ENCODE data around the gene ARHGAP15. TPM values are rescaled to one million over a fixed set of nuclear protein-coding genes. Genes with fewer than 3 reads are reported as not detected.

ARHGAP15 gene
- total RNA-seq, 2 experiments from 2014 or later, result 72.1 to 98.4 TPM

- no peak overlapping the region for H3K4me3 ChIP-seq (ENCODE audit: low read depth, low read length, poor library complexity, severe bottlenecking)
- no peaks in the 10 kb centered on the region for H3K9me3 ChIP-seq (ENCODE audit: low read length)
- intact Hi-C loops (cut with micrococcal nuclease; ENCODE audit: unreplicated experiment), result no loop called here
- TF ChIP-seq CTCF (conservative IDR thresholded peaks at IDR 0.05; ENCODE audit: low read length) (no peak), EZH2phosphoT487 (IDR thresholded peaks at IDR 0.05; ENCODE audit: borderline replicate concordance, low read depth, low read length) (no peak)
- H3K36me3 ChIP-seq (ENCODE audit: insufficient read depth, low read length), result no peaks in the 10 kb centered on the region
- DNase-seq (ENCODE audit: low spot score), result no peak
- no peaks in the 10 kb centered on the region for H3K4me1 ChIP-seq (ENCODE audit: insufficient read depth, low read length, poor library complexity, severe bottlenecking)
- no peak overlapping the region for H2AFZ ChIP-seq (ENCODE audit: low read length)
- no peaks in the 10 kb centered on the region for H3K79me2 ChIP-seq (ENCODE audit: insufficient read depth, low read depth, low read length)
- POLR2A ChIA-PET, result interaction anchor here (1.0 to 1.4 kb wide), 3 partner anchors 23 to 98 kb away, joined by 3 to 4 read pairs (median 3); no protein-coding TSS in a partner anchor
- no peaks in the 10 kb centered on the region for H4K20me1 ChIP-seq (ENCODE audit: insufficient read depth, low read length)
- no peaks in the 10 kb centered on the region for H3K9me2 ChIP-seq (ENCODE audit: insufficient read depth, low read length)
- H3K4me2 ChIP-seq (ENCODE audit: low read length), result no peak overlapping the region
- no TSS peak for BruUV-seq (replicated peaks)
- CTCF ChIA-PET (ENCODE audit: unreplicated experiment), result no interaction called here
- H3K27ac ChIP-seq (ENCODE audit: low read depth, low read length, poor library complexity, severe bottlenecking), result no peak overlapping the region
Measured at GRCh38 chr2:143698352-143698751, 569.1 kb downstream of the ARHGAP15 start.

- no peak for DNase-seq (ENCODE audit: low spot score)
- Histone ChIP-seq H2AFZ (ENCODE audit: low read length) (no peak overlapping the region), H3K36me3 (ENCODE audit: insufficient read depth, low read length) (peaks cover 4% of the 10 kb centered on the region; the same call in 1 of the 2 replicates), H3K79me2 (ENCODE audit: insufficient read depth, low read depth, low read length) (no peaks in the 10 kb centered on the region), H3K4me3 (ENCODE audit: low read depth, low read length, poor library complexity, severe bottlenecking) (no peak overlapping the region), H3K27ac (ENCODE audit: low read depth, low read length, poor library complexity, severe bottlenecking) (no peak overlapping the region), H4K20me1 (ENCODE audit: insufficient read depth, low read length) (no peaks in the 10 kb centered on the region), H3K4me1 (ENCODE audit: insufficient read depth, low read length, poor library complexity, severe bottlenecking) (no peaks in the 10 kb centered on the region), H3K9me2 (ENCODE audit: insufficient read depth, low read length) (no peaks in the 10 kb centered on the region), H3K4me2 (ENCODE audit: low read length) (no peak overlapping the region), H3K9me3 (ENCODE audit: low read length) (no peaks in the 10 kb centered on the region)
- POLR2A ChIA-PET, result interaction anchor here (1.0 to 1.4 kb wide), 4 partner anchors 10 to 98 kb away, joined by 3 to 4 read pairs (median 3); no protein-coding TSS in a partner anchor
- CTCF ChIA-PET (ENCODE audit: unreplicated experiment), result no interaction called here
- no TSS peak for BruUV-seq (replicated peaks)
- no peak for TF ChIP-seq EZH2phosphoT487 (IDR thresholded peaks at IDR 0.05; ENCODE audit: borderline replicate concordance, low read depth, low read length)
- no peak for TF ChIP-seq CTCF (conservative IDR thresholded peaks at IDR 0.05; ENCODE audit: low read length)
- intact Hi-C loops (cut with micrococcal nuclease; ENCODE audit: unreplicated experiment), result no loop called here
Measured at GRCh38 chr2:143698888-143699570, 569.8 kb downstream of the ARHGAP15 start.

GRCh38 chr2:143700865-143701264, 571.6 kb downstream of the ARHGAP15 start:
- intact Hi-C loops (cut with micrococcal nuclease; ENCODE audit: unreplicated experiment), result no loop called here
- no peaks in the 10 kb centered on the region for H3K9me2 ChIP-seq (ENCODE audit: insufficient read depth, low read length)

More at GRCh38 chr2:143700865-143701264, 571.6 kb downstream of the ARHGAP15 start:
- no TSS peak for BruUV-seq (replicated peaks)
- Histone ChIP-seq H4K20me1 (ENCODE audit: insufficient read depth, low read length) (no peaks in the 10 kb centered on the region), H3K4me3 (ENCODE audit: low read depth, low read length, poor library complexity, severe bottlenecking) (no peak overlapping the region), H2AFZ (ENCODE audit: low read length) (no peak overlapping the region), H3K9me3 (ENCODE audit: low read length) (no peaks in the 10 kb centered on the region), H3K4me2 (ENCODE audit: low read length) (no peak overlapping the region), H3K27ac (ENCODE audit: low read depth, low read length, poor library complexity, severe bottlenecking) (no peak overlapping the region), H3K79me2 (ENCODE audit: insufficient read depth, low read depth, low read length) (no peaks in the 10 kb centered on the region), H3K4me1 (ENCODE audit: insufficient read depth, low read length, poor library complexity, severe bottlenecking) (no peaks in the 10 kb centered on the region), H3K36me3 (ENCODE audit: insufficient read depth, low read length) (peaks cover 19% of the 10 kb centered on the region; the same call in 1 of the 2 replicates)
- ChIA-PET CTCF (ENCODE audit: unreplicated experiment) (no interaction called here), POLR2A (interaction anchor here (0.7 to 1.7 kb wide), 4 partner anchors 9 to 163 kb away, joined by 3 to 5 read pairs (median 4); no protein-coding TSS in a partner anchor)
- TF ChIP-seq CTCF (conservative IDR thresholded peaks at IDR 0.05; ENCODE audit: low read length) (no peak), EZH2phosphoT487 (IDR thresholded peaks at IDR 0.05; ENCODE audit: borderline replicate concordance, low read depth, low read length) (no peak)
- DNase-seq (ENCODE audit: low spot score), result no peak

All from OCI-LY7 (cell line).